Activated T-cell treated with anti-CD3 and anti-CD28 coated beads for 1 hour (primary cell): ENCODE measurements around the gene TMEM72.
"Not testable (repeated sequence)": the region's sequence is repeated elsewhere in the genome, so short reads cannot be mapped to it uniquely, and the experiment has no call there.

Experiments used
- DNase-seq: peaks from one replicate; pipeline ENCODE4 v3.0.0-alpha.2; 2020; ENCODE audit warnings: low read depth

Gene TMEM72

GRCh38 chr10:44911081-44911540, at the start of gene TMEM72:
TMEM72 (plus strand) TSS chr10:44911337; CDS start chr10:44911513, 176 bp downstream.
- DNase-seq, result no peak

GRCh38 chr10:44862006-44862751, 49.0 kb upstream of the TMEM72 start:
- no peak for DNase-seq

- DNase-seq, result no peak
Measured at GRCh38 chr10:44862924-44863323, 48.2 kb upstream of the TMEM72 start.

GRCh38 chr10:44863344-44864047, 47.6 kb upstream of the TMEM72 start:
- DNase-seq, result no peak

- no peak for DNase-seq
Measured at GRCh38 chr10:44864051-44864450, 47.1 kb upstream of the TMEM72 start.

GRCh38 chr10:44864637-44865288, 46.4 kb upstream of the TMEM72 start:
- DNase-seq, result peak; percentile 87

GRCh38 chr10:44865289-44865671, 45.9 kb upstream of the TMEM72 start:
- no peak for DNase-seq

GRCh38 chr10:44866367-44866766, 44.8 kb upstream of the TMEM72 start:
- not testable (repeated sequence) for DNase-seq

GRCh38 chr10:44870031-44870430, 41.1 kb upstream of the TMEM72 start:
- DNase-seq, result no peak

- no peak for DNase-seq
Measured at GRCh38 chr10:44873160-44873559, 38.0 kb upstream of the TMEM72 start.

GRCh38 chr10:44874166-44874565, 37.0 kb upstream of the TMEM72 start:
- no peak for DNase-seq

GRCh38 chr10:44878706-44879530, 32.2 kb upstream of the TMEM72 start:
- DNase-seq, result peak; percentile 63

GRCh38 chr10:44879531-44879899, 31.6 kb upstream of the TMEM72 start:
- DNase-seq, result no peak

- DNase-seq, result no peak
Measured at GRCh38 chr10:44880090-44880715, 30.9 kb upstream of the TMEM72 start.

GRCh38 chr10:44881649-44882048, 29.5 kb upstream of the TMEM72 start:
- no peak for DNase-seq

GRCh38 chr10:44882166-44882720, 28.9 kb upstream of the TMEM72 start:
- DNase-seq, result no peak

- DNase-seq, result no peak
Measured at GRCh38 chr10:44883593-44884331, 27.4 kb upstream of the TMEM72 start.

GRCh38 chr10:44885710-44886109, 25.4 kb upstream of the TMEM72 start:
- no peak for DNase-seq

- no peak for DNase-seq
Measured at GRCh38 chr10:44886966-44887365, 24.2 kb upstream of the TMEM72 start.

- no peak for DNase-seq
Measured at GRCh38 chr10:44888886-44889285, 22.3 kb upstream of the TMEM72 start.

- DNase-seq, result no peak
Measured at GRCh38 chr10:44889834-44890233, 21.3 kb upstream of the TMEM72 start.
